Liver (tissue), 3 donors: Measurements from ENCODE around the gene NAGS.

Experiments used
- CTCF ChIP-seq: fragments of 150-350 bp; IDR thresholded peaks from 2 replicates; pipeline ENCODE4 v1.5.1; 2017; ENCODE audit warnings: improper control_type of control experiment, low read depth, low read length; ENCODE audit not compliant: missing input control
- JUND ChIP-seq, 2 donors: IDR thresholded peaks; 2 replicates each; pipeline ENCODE4 v1.6.1; 2016; ENCODE audit warnings: antibody characterized with exemption in 2 of 2
- YY1 ChIP-seq: IDR thresholded peaks from 2 replicates; pipeline ENCODE4 v1.6.1; 2016; ENCODE audit warnings: antibody characterized with exemption, mild to moderate bottlenecking
- donor health status: healthy.
- donor health status: healthy.

- TF ChIP-seq YY1 (no peak), CTCF (no peak), JUND (IDR thresholded peaks at IDR 0.05) (no peak)
These were observed 3.5 kb upstream of the NAGS start for GRCh38 chr17:44000871-44001460.
